Activated T-helper 1 cell treated with anti-CD3 and anti-CD28 coated beads, Interleukin-12 subunit alpha, Interleukin-12 subunit beta, Interleukin-2, Interleukin-4 antibody, amounts not matched to agents 30 ng/mL and 10 ng/mL and 1 ng/mL, durations not matched to agents 14 hours and 24 hours and 36 hours (primary cell): ENCODE measurements around the gene LRRC51. TPM values are rescaled to one million over a fixed set of nuclear protein-coding genes. Genes with fewer than 3 reads are reported as not detected.
"Not testable (repeated sequence)": the region's sequence is repeated elsewhere in the genome, so short reads cannot be mapped to it uniquely, and the experiment has no call there.

Experiments
- DNase-seq: peaks from one replicate; pipeline ENCODE4 v3.0.0; 2021; ENCODE audit warnings: low spot score
- H3K27ac Mint-ChIP-seq: one replicate; pipeline ENCODE4 v1.8.0; 2021; ENCODE audit warnings: mild to moderate bottlenecking, mixed read lengths
- H3K27me3 Mint-ChIP-seq: one replicate; pipeline ENCODE4 v1.8.0; 2022; ENCODE audit warnings: mild to moderate bottlenecking, moderate library complexity, mixed read lengths; ENCODE audit not compliant: insufficient read depth
- H3K36me3 Mint-ChIP-seq: one replicate; pipeline ENCODE4 v1.8.0; 2021; ENCODE audit warnings: low read depth, mixed read lengths
- H3K4me1 Mint-ChIP-seq: one replicate; pipeline ENCODE4 v1.8.0; 2021; ENCODE audit warnings: low read depth, mixed read lengths
- H3K4me3 Mint-ChIP-seq: one replicate; pipeline ENCODE4 v1.8.0; 2021; ENCODE audit warnings: mild to moderate bottlenecking, moderate library complexity, mixed read lengths
- H3K9me3 Mint-ChIP-seq: one replicate; pipeline ENCODE4 v1.8.0; 2021; ENCODE audit warnings: mixed read lengths
- intact Hi-C: fragments of 100-400 bp; cut with micrococcal nuclease; formaldehyde crosslinking; loops from one replicate; pipeline ENCODE4 v1.15.1; 2024
- total RNA-seq: library from RNA; stranded (reverse); gene quantifications from 2 replicates; pipeline ENCODE4 v1.2.3, GENCODE V29; 2022

Gene LRRC51
- total RNA-seq, 1 donor from 2014 or later, result 8.2 TPM

DNA sequence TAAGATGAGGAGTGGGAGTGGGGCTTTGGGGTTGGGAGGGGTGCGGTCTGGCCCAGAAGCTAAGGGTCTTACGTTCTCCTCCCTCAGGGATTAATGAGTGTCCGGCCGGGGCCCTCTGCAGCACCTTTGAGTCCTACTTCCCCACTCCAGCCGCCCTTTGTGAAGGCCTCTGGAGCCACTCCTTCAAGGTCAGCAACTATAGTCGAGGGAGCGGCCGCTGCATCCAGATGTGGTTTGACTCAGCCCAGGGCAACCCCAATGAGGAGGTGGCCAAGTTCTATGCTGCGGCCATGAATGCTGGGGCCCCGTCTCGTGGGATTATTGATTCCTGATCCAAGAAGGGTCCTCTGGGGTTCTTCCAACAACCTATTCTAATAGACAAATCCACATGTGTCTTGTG is 58.9 kb downstream of the LRRC51 start:
- intact Hi-C loops, result no loop called here
- Mint-ChIP-seq H3K27ac (no peak overlapping the region), H3K9me3 (peaks cover 3% of the 10 kb centered on the region), H3K27me3 (peaks cover 14% of the 10 kb centered on the region), H3K4me3 (no peak overlapping the region), H3K36me3 (no peaks in the 10 kb centered on the region), H3K4me1 (peaks cover 34% of the 10 kb centered on the region)
- no peak for DNase-seq

DNA sequence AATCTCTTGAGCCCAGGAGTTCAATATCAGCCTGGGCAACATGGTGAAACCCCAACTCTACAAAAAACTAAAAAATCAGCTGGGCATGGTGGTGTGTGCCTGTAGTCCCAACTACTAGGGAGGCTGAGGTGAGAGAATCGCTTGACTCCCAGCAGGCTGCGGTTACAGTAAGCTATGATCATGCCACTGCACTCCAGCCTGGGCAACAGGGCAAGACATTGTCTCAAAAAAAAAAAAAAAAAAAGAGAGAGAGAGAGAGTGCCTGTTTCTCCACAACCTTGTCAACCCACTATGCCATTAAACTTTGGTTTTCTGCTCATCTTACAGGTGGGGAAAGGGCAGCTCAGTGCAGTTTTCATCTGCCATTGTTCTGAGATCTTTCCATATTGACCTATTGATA is 60.0 kb downstream of the LRRC51 start:
- intact Hi-C loops, result loop anchor here (5.0 kb wide), 3 partner anchors 58 to 163 kb away; partner anchors contain the start of genes LRRC51 and NUMA1
- peaks cover 3% of the 10 kb centered on the region for H3K9me3 Mint-ChIP-seq
- peaks cover 34% of the 10 kb centered on the region for H3K4me1 Mint-ChIP-seq
- H3K27me3 Mint-ChIP-seq, result peaks cover 14% of the 10 kb centered on the region
- H3K27ac Mint-ChIP-seq, result peak overlapping the region; percentile 41
- H3K36me3 Mint-ChIP-seq, result no peaks in the 10 kb centered on the region
- DNase-seq, result no peak
- H3K4me3 Mint-ChIP-seq, result no peak overlapping the region

DNA sequence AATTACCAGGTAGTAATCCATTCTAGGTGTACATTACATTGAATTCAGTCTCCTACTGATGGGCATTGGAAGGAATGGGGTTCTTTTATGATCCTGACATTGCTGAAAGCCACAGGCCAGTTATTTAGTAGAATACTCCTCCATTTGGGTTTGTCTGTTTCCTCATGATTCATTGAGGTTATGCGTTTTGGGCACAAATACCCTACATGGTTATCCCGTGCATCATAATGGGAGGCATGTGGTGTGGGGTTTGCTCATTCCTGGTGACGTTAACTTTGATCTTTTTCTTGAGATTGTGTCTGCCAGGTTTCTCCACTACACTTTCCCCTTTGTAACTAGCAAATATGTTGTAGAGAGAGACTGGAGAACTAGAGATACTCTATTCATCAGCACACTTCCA is 60.4 kb downstream of the LRRC51 start:
- Mint-ChIP-seq H3K4me3 (no peak overlapping the region), H3K36me3 (no peaks in the 10 kb centered on the region), H3K4me1 (peaks cover 33% of the 10 kb centered on the region), H3K9me3 (peaks cover 3% of the 10 kb centered on the region), H3K27ac (peak overlapping the region; percentile 41), H3K27me3 (peaks cover 14% of the 10 kb centered on the region)
- intact Hi-C loops, result loop anchor here (5.0 kb wide), 3 partner anchors 59 to 164 kb away; partner anchors contain the start of genes LRRC51 and NUMA1
- no peak for DNase-seq

DNA sequence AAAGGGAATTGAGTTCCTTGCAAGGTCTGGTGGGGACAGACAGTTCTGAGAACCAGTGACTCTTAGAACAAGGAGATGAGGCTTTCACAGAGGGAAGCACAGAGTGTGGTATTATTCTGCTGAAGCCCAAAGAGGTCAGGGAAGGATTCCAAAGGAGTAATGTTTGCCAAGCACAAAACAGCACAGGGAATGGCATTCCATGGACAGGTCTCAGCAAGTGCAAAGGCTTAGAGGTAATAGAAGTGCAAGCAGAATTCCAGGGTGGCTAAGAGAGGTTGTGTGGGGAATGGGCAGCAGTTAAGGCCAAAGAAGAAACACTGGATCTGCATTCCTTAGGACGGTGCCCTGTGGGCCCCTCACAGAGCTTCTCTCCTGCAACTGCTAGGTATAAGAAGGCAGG is 61.4 kb downstream of the LRRC51 start:
- H3K4me3 Mint-ChIP-seq, H3K9me3 Mint-ChIP-seq, H3K36me3 Mint-ChIP-seq, H3K27ac Mint-ChIP-seq, DNase-seq: not testable (repeated sequence)
- intact Hi-C loops, result loop anchor here (5.0 kb wide), 3 partner anchors 60 to 165 kb away; partner anchors contain the start of genes LRRC51 and NUMA1
- Mint-ChIP-seq H3K27me3 (peaks cover 16% of the 10 kb centered on the region), H3K4me1 (peaks cover 27% of the 10 kb centered on the region)

DNA sequence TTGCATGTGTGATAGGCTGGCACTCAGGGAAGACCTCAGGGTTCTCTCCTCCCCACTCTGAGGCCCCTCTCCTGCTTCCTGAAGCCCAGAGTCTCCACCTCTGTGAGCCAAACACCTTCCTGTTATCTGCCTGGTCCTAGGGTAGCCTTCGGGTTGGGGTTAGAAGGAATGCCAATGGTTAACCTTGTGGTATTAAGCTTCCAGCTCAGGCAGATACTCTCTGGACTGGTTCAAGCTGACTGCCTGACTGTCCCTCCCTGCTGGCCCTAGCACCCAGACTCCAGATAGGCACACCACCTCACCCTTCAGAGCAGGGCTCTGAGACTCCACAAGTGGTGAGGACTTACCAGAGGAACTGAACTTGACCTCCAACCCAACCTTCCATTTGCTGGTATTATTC is 61.9 kb downstream of the LRRC51 start:
- peaks cover 19% of the 10 kb centered on the region for H3K27me3 Mint-ChIP-seq
- not testable (repeated sequence) for H3K4me3 Mint-ChIP-seq, H3K27ac Mint-ChIP-seq, H3K9me3 Mint-ChIP-seq, DNase-seq, H3K36me3 Mint-ChIP-seq
- intact Hi-C loops, result loop anchor here (5.0 kb wide), 3 partner anchors 60 to 165 kb away; partner anchors contain the start of genes LRRC51 and NUMA1
- peaks cover 27% of the 10 kb centered on the region for H3K4me1 Mint-ChIP-seq

DNA sequence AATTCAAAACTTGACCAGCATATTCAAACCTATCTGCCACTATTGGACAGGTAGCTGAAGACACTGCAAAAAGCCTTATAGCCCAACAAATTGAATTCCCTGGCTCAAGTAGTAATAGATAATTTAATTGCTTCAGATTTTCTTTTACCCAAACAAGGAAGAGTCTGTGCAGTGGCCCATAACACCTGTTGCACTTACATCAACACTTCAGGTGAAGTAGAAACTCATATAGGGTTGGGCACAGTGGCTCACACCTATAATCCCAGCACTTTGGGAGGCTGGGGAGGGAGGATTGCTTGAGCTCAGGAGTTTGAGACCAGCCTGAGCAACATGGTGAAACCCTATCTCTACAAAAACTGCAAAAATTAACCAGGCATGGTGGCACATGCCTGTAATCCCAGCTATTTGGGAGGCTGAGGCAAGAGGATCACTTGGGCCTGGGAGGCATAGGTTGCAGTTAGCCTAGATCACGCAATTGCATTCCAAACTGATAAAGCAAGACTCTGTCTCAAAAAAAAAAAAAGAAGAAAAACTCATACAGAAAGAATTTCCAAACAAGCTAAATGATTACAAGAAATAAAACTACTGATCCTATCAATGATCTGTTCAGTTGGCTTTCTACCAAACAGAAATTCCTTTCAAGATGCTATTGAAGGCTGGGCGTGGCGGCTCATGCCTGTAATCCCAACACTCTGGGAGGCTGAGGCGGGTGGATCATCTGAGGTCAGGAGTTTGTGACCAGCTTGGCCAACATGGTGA is 64.3 kb downstream of the LRRC51 start:
- DNase-seq, result no peak
- Mint-ChIP-seq H3K27me3 (peaks cover 19% of the 10 kb centered on the region), H3K36me3 (no peaks in the 10 kb centered on the region), H3K27ac (no peak overlapping the region), H3K9me3 (no peaks in the 10 kb centered on the region), H3K4me3 (no peak overlapping the region), H3K4me1 (peaks cover 24% of the 10 kb centered on the region)
- intact Hi-C loops, result loop anchor here (1.0 to 5.0 kb wide), 6 partner anchors 33 to 168 kb away; partner anchors contain the start of genes ANAPC15, LAMTOR1, LRRC51 and NUMA1

Other genes starting within 250 kb of the LRRC51 start
- gene DEFB108B, start 247.7 kb upstream of the LRRC51 start, total RNA-seq, result not detected in 2 replicates
- gene DEFB131B, start 202.4 kb upstream of the LRRC51 start, total RNA-seq, result not detected in 2 replicates
- gene XNDC1N, start 152.3 kb upstream of the LRRC51 start, total RNA-seq, result 20.9 and 21.5 TPM in 2 replicates
- gene RNF121, start 151.8 kb upstream of the LRRC51 start, total RNA-seq, result 65.8 and 70.3 TPM in 2 replicates
- 15.6 and 18.5 TPM in 2 replicates for gene IL18BP, start 81.9 kb upstream of the LRRC51 start, total RNA-seq
- 141 and 150 TPM in 2 replicates for gene NUMA1, start 308 bp upstream of the LRRC51 start, total RNA-seq
- 70.2 and 77.7 TPM in 2 replicates for gene LAMTOR1, start 22.4 kb downstream of the LRRC51 start, total RNA-seq
- gene TOMT, start 25.1 kb downstream of the LRRC51 start, total RNA-seq, result not detected in 2 replicates
- gene ANAPC15, start 31.8 kb downstream of the LRRC51 start, total RNA-seq, result 49.4 and 51.9 TPM in 2 replicates
- not detected in 2 replicates for gene FOLR3, start 54.9 kb downstream of the LRRC51 start, total RNA-seq
- gene FOLR1, start 111.3 kb downstream of the LRRC51 start, total RNA-seq, result not detected in 2 replicates
- gene FOLR2, start 135.9 kb downstream of the LRRC51 start, total RNA-seq, result not detected in 2 replicates
- 139 and 140 TPM in 2 replicates for gene INPPL1, start 143.9 kb downstream of the LRRC51 start, total RNA-seq
- not detected in 2 replicates for gene PHOX2A, start 163.3 kb downstream of the LRRC51 start, total RNA-seq